ENCODE measurements around the gene CROCC2.

The CROCC2 gene

DNA sequence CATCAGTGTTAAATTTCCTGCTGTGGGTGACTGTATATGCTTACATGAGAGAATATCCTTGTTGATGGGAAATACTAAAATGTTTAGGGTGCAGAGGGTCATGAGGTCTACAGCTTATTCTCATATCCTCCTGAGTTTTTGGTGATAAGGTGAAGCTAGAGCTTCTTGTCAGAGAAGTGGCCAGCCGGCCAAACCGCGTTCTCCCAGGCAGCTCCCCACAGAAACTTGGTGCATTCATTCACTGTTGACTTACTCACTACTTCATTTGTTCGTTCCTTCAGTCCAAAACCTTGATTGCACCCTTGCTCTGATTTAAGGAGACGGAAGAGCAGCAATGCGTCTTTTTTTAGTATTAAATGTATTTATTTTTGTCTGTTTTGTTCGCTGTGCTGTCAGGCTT, 101.0 kb downstream of the CROCC2 start:
- TF ChIP-seq TAF1 (IDR thresholded peaks at IDR 0.05; ENCODE audit: borderline replicate concordance, low read depth, low read length) (no peak), POLR2A (IDR thresholded peaks at IDR 0.05; ENCODE audit: low read depth, low read length) (no peak), POLR2AphosphoS5 (IDR thresholded peaks at IDR 0.05; ENCODE audit: low read depth, low read length) (no peak)
- DNase-seq (ENCODE audit: insufficient read length) = no peak
- no peak for FAIRE-seq

DNA sequence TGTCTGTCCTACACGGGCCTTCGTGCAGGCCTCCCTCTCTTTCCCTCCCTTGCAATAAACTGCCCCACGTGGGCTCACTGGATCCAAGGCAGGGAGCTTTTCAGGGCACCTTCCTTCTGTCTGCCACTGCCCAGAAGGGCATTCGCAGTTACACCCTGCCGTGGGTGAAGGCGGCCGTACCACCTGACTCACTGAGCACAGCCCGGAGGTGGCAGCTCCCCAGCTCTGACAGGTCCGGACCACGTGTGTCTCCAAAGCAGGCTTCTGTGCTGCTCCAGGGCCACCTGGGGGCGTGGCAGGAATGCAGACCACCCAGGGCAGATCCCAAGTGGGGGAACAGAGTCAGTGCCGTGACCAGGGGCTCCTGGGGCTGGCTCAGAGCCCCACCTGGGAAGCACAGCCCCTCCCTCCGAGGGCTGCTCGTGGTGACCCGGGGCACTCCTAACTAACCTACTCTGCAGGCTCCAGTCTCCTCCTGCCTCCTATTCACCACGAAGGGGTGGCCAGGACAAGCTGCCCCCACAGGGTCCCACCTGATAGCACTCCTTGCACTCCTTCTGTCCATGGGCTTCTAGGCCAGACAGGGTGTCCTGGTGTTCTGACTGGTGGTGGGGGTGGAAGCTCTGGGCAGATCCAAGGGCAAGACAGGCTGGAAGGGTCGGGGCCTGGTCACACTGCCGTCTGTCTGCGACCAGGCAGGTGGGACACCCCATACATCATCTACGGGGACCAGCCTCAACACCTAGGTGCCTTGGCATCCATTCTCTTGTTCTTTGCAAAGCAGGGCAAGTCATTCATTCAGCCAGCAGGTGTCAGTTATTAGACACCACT, 102.0 kb downstream of the CROCC2 start:
- DNase-seq (ENCODE audit: insufficient read length) = no peak
- TF ChIP-seq POLR2A (IDR thresholded peaks at IDR 0.05; ENCODE audit: low read depth, low read length) = no peak
- TF ChIP-seq TAF1 (IDR thresholded peaks at IDR 0.05; ENCODE audit: borderline replicate concordance, low read depth, low read length) = no peak
- no peak for TF ChIP-seq POLR2AphosphoS5 (IDR thresholded peaks at IDR 0.05; ENCODE audit: low read depth, low read length)
- no peak for FAIRE-seq

DNA sequence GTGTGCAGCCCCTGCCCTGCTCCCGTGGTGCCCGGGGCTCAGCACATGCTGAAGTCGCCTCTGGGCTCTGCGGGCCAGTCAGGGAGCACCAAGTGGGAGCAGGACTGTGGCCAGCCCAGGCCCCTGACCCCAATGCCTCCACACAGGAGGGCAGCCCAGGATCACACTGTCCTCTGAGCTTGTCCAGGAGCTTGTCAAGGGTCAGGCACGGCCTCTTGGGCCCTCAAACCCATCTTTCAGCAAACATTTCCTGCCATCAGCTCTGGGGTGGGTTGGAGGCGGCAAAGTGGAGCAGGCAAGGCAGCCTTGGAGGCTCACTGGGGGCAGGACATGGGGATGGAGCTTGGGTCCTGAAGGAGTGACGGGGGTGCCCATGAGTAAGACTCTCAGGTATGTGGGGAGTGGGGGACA, 102.6 kb downstream of the CROCC2 start:
- no peak for TF ChIP-seq TAF1 (IDR thresholded peaks at IDR 0.05; ENCODE audit: borderline replicate concordance, low read depth, low read length)
- TF ChIP-seq POLR2A (IDR thresholded peaks at IDR 0.05; ENCODE audit: low read depth, low read length) = no peak
- FAIRE-seq = no peak
- DNase-seq (ENCODE audit: insufficient read length) = no peak

DNA sequence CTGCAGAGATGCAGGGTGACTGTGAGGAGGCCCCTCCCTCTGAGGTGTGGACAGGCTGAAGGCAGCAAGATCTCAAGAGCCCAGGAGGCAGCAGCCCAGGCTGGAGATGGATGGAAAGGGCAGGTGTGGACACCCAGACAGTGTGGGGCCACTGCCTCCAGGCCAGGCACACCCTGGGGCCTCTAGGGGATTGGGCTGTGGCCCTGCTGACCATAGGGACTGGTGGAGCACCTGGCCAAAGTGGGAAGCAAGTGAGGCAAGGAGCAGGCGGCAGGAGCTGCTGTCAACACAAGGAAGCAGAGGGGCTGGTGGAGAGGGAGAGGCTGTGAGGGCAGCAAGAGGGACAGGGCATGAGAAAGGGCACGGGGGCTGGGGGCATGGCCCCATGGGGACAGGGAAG, 103.1 kb downstream of the CROCC2 start:
- FAIRE-seq (no peak), DNase-seq (ENCODE audit: insufficient read length) (no peak)
- TF ChIP-seq POLR2AphosphoS5 (IDR thresholded peaks at IDR 0.05; ENCODE audit: low read depth, low read length) (no peak), TAF1 (IDR thresholded peaks at IDR 0.05; ENCODE audit: borderline replicate concordance, low read depth, low read length) (no peak), POLR2A (IDR thresholded peaks at IDR 0.05; ENCODE audit: low read depth, low read length) (no peak)

DNA sequence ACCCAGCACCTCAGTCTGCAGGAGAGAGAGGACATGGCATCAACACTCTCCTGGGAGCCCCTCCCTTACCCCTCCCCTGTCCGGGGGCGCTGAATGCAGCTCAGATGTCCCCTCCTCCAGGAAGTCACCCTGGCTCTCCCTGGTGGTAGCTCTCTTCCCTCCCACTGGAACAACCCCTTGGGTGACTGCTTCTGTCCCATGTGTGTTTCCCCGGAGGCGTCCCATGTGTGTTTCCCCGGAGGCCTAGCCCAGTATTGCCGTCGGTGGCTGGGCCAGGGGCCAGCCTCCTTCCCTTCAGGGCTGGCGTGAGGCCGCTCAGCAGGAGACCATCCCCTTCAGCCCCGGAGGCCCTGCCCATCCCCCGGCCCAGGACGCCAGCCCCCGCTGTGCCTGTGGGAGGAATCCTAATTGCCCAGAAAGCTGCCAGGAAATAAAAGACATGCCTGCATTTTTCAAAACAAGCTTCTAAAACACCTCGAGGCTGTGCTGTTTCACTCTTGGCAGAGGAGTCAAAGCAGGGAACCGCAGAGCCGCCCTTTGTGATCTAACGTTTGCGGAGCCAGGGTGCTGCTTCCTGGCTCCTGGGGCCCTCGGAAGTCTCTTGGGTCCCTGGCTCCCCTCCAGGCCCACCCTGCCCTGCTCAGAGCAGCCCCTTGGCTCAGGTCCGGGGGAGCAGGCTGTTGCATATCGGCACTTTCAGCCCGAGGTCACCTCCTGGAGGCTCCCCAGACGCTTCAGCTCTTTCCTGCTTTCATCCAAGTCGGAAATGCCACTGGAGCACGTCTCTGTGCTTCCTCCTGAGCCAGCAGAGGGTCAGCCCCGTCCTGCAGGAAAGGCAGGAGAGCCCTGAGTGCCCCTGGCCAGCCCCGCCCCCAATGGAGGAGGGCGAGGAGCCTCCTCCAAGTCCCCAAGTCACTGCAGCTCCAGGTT, 103.7 kb downstream of the CROCC2 start:
- DNase-seq (ENCODE audit: insufficient read length) (no peak), FAIRE-seq (no peak)
- TF ChIP-seq POLR2A (IDR thresholded peaks at IDR 0.05; ENCODE audit: low read depth, low read length) (no peak), POLR2AphosphoS5 (IDR thresholded peaks at IDR 0.05; ENCODE audit: low read depth, low read length) (no peak), TAF1 (IDR thresholded peaks at IDR 0.05; ENCODE audit: borderline replicate concordance, low read depth, low read length) (no peak)

DNA sequence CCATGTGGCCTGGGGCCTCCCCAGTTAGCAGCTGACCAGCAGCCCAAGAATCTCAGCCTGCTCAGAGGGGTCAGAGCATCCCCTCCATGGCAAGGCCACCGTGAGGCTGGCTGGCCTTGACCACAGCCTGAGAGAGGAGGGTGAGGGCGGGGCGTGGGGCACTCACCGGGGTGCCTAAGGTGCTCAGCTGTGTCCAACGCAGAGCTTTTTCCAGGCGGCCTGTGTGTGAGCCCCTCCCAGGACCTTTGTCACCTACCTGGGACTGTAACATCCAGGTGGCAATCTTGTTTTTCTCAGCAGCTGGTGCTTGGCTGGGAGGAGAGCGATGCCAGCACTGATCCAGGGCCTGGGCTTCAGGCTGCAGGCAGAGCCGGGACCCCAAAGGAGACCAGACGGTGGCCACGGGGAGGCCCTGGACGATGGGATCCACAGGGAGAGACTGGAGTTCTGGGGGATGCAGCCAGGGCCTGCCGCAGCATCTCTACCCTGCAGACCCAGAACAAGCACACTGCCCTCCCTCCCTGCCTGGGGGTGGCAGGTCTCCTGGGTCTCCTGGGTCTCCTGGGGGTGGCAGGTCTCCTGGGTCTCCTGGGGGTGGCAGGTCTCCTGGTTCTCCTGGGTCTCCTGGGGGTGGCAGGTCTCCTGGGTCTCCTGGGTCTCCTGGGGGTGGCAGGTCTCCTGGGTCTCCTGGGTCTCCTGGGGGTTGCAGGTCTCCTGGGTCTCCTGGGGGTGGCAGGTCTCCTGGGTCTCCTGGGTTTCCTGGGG, 104.6 kb downstream of the CROCC2 start:
- DNase-seq (ENCODE audit: insufficient read length) = no peak
- FAIRE-seq = no peak
- TF ChIP-seq TAF1 (IDR thresholded peaks at IDR 0.05; ENCODE audit: borderline replicate concordance, low read depth, low read length) (no peak), POLR2AphosphoS5 (IDR thresholded peaks at IDR 0.05; ENCODE audit: low read depth, low read length) (no peak), POLR2A (IDR thresholded peaks at IDR 0.05; ENCODE audit: low read depth, low read length) (no peak)

DNA sequence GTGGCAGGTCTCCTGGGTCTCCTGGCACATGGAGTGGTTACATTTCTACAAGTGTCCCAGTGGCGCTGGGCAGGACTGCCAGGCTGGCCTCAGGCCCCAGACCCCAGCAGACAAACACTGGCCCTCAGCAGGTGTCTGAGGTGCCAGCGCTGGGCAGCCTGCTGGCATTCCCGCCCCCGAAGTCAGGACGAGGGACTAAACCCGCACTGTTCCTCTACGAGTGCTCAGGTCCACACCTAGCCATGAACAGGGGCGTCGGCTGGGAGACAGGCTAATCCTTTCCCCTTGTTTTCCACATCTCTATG, 105.1 kb downstream of the CROCC2 start:
- no peak for TF ChIP-seq POLR2AphosphoS5 (IDR thresholded peaks at IDR 0.05; ENCODE audit: low read depth, low read length)
- TF ChIP-seq POLR2A (IDR thresholded peaks at IDR 0.05; ENCODE audit: low read depth, low read length) = no peak
- TF ChIP-seq TAF1 (IDR thresholded peaks at IDR 0.05; ENCODE audit: borderline replicate concordance, low read depth, low read length) = no peak
- no peak for FAIRE-seq
- no peak for DNase-seq (ENCODE audit: insufficient read length)

DNA sequence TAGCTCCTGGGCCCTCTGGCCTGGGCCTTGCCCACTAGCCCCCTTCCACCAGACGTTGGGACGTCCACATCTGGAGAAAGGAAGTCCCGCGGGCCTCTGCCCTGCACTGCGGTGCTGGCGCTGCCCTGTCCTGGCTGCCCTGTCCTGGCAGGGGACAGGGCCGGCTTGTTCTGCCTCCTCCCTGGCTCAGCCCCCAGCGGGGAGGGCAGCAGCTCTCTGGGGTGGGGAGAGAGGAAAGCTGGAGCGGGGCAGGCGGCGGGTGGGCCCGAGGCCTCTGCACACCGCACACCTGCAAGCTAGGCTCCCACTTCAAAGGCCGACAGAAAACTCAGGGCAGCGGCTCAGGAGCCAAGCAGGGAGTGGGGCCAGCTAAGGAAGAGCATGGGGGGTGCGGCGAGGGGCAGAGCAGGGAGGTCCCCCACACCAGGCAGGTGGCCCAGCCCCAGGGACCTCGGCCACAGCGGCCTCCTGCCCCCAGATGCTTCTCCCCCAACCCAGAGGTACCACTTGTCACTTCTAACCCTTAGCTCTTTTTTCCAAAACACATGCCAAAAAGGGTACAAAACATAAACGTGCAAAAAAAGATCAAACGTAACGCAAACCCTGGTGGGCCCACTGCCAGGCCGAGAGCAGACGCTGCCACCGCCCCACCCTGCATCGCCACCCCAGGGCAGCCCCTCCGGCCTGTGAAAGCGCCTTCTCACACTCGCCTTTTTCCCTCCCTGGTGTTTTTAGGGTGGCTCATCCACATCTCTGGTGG, 105.8 kb downstream of the CROCC2 start:
- no peak for TF ChIP-seq TAF1 (IDR thresholded peaks at IDR 0.05; ENCODE audit: borderline replicate concordance, low read depth, low read length)
- TF ChIP-seq POLR2AphosphoS5 (IDR thresholded peaks at IDR 0.05; ENCODE audit: low read depth, low read length) = no peak
- no peak for TF ChIP-seq POLR2A (IDR thresholded peaks at IDR 0.05; ENCODE audit: low read depth, low read length)
- FAIRE-seq = no peak
- DNase-seq (ENCODE audit: insufficient read length) = no peak

DNA sequence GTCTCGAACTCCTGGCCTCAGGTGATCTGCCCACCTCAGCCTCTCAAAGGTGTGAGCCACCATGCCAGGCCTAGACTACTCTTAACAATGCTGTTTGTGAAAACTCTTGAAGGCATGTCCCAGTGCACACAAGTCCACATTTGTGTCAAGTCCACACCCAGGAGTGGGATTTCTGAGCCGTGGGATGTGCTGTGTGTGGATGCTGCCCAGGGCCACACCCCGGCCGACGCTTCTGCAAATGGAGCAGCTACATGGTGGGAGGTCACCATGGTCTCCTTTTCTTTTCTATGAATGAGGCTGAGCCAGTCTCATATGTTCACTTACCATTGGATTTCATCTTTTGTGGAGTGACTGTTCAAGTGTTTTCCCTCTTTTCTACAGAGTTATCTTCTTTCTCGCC, 108.1 kb downstream of the CROCC2 start:
- FAIRE-seq (no peak), DNase-seq (ENCODE audit: insufficient read length) (no peak)
- no peak for TF ChIP-seq POLR2A (IDR thresholded peaks at IDR 0.05; ENCODE audit: low read depth, low read length)
- no peak for TF ChIP-seq POLR2AphosphoS5 (IDR thresholded peaks at IDR 0.05; ENCODE audit: low read depth, low read length)
- TF ChIP-seq TAF1 (IDR thresholded peaks at IDR 0.05; ENCODE audit: borderline replicate concordance, low read depth, low read length) = no peak

DNA sequence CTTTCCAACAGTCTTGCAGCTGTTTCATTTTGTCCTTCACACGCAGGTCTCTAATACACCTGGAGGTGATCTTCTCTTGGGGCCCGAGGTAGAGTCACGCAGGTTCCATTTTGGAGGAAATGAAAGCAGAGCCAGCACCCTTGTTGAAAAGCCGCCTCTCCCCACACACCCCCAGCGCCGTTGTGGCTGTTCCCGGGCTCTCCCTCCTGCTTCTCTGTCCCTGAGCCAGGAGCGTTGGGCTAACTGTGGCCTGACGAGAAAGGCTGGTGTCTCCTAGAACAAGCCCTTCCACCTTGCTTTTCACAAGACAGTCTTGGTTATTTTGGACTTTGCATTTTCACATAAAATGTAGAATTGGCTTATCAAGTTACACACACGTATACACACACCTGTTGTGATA, 108.6 kb downstream of the CROCC2 start:
- DNase-seq (ENCODE audit: insufficient read length) = no peak
- FAIRE-seq = no peak
- TF ChIP-seq POLR2AphosphoS5 (IDR thresholded peaks at IDR 0.05; ENCODE audit: low read depth, low read length) (no peak), POLR2A (IDR thresholded peaks at IDR 0.05; ENCODE audit: low read depth, low read length) (no peak), TAF1 (IDR thresholded peaks at IDR 0.05; ENCODE audit: borderline replicate concordance, low read depth, low read length) (no peak)

Data from GM12892 (cell line).